ENCODE data around the gene NEDD8. TPM values are rescaled to one million over a fixed set of nuclear protein-coding genes. Genes with fewer than 3 reads are reported as not detected.
A peak's percentile ranks its signal among the peaks of the same experiment; 100 is the strongest.

The NEDD8 gene
- total RNA-seq, 1 donor from 2014 or later = 131 TPM

DNA sequence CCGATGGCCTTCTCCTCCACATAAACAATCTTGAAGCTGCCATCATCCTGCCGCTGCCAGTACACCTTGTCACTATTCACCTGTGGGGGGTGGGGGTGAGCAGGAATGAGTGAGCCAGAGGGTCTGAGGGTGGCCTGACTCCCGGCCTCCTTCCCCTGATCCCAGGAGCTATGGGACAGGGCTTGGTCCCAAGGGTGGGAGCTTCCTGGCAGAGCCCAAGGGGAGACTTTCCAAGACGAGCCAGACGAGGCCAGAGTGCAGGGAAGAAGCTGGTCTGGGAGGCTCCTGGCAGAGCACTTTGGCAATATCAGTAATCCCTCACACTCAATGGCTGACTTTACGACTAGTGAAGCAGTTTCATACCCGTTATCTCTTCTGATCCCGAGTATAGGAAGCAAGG is 23.3 kb upstream of the NEDD8 start:
- no peak for FAIRE-seq
- no peaks in the 10 kb centered on the region for H3K27me3 ChIP-seq (ENCODE audit: control insufficient read depth, insufficient read depth, low read length)

DNA sequence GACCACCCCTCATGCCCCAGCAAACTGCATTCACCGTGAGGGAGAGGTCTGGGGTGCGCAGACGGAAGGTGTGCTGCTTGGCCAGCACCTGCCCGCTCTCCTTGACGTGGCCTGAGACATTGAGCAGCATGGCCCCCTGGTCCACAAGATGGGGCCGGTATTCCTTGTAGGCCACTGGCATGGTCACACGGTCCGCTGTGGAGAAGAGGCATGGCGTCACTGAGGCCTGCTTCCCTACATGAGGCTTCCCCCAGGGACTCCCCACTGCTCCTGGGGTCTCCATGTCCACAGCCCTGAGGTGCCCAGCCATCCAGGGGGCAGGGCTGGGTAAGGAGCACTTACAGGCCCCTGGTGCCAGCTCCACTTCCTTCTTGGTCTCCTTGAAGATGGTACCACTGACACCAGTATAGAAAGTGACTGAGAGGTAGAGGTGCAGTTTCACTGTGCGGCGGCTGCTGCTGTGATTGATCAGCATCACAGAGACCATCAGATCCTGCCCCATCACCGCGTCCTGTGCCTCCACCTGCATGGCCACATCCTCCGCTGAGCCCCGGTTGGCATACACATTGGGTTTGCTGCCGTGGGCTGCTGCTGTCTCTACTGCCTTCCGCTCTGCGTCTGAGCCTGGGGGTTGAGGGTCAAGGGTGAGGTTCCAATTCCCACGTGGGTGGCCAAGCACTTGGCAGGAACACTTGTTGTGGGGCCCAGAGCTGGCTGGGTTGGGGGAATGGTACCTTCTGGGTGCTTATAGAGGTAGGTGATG is 22.6 kb upstream of the NEDD8 start:
- Histone ChIP-seq H3K27me3 (ENCODE audit: control insufficient read depth, insufficient read depth, low read length) (no peaks in the 10 kb centered on the region), H3K4me3 (ENCODE audit: low read depth, low read length) (no peak overlapping the region), H3K36me3 (ENCODE audit: control insufficient read depth, insufficient read depth, low read length) (peaks cover 44% of the 10 kb centered on the region)
- DNase-seq (ENCODE audit: low read depth) (no peak), FAIRE-seq (no peak)
- no peak for TF ChIP-seq CTCF (IDR thresholded peaks at IDR 0.05; ENCODE audit: insufficient read depth, low read length, severe bottlenecking)

More for the DNA sequence above, 23.3 kb upstream of the NEDD8 start:
- Histone ChIP-seq H3K36me3 (ENCODE audit: control insufficient read depth, insufficient read depth, low read length) (peaks cover 43% of the 10 kb centered on the region), H3K4me3 (ENCODE audit: low read depth, low read length) (no peak overlapping the region)
- no peak for DNase-seq (ENCODE audit: low read depth)
- TF ChIP-seq CTCF (IDR thresholded peaks at IDR 0.05; ENCODE audit: insufficient read depth, low read length, severe bottlenecking) = no peak

GRCh38 chr14:24253936-24254335 is 21.8 kb upstream of the NEDD8 start:
- FAIRE-seq (no peak), DNase-seq (ENCODE audit: low read depth) (no peak)
- H3K4me3 ChIP-seq (ENCODE audit: low read depth, low read length) = no peak overlapping the region
- H3K36me3 ChIP-seq (ENCODE audit: control insufficient read depth, insufficient read depth, low read length) = peaks cover 46% of the 10 kb centered on the region
- no peaks in the 10 kb centered on the region for H3K27me3 ChIP-seq (ENCODE audit: control insufficient read depth, insufficient read depth, low read length)
- TF ChIP-seq CTCF (IDR thresholded peaks at IDR 0.05; ENCODE audit: insufficient read depth, low read length, severe bottlenecking) = no peak

DNA sequence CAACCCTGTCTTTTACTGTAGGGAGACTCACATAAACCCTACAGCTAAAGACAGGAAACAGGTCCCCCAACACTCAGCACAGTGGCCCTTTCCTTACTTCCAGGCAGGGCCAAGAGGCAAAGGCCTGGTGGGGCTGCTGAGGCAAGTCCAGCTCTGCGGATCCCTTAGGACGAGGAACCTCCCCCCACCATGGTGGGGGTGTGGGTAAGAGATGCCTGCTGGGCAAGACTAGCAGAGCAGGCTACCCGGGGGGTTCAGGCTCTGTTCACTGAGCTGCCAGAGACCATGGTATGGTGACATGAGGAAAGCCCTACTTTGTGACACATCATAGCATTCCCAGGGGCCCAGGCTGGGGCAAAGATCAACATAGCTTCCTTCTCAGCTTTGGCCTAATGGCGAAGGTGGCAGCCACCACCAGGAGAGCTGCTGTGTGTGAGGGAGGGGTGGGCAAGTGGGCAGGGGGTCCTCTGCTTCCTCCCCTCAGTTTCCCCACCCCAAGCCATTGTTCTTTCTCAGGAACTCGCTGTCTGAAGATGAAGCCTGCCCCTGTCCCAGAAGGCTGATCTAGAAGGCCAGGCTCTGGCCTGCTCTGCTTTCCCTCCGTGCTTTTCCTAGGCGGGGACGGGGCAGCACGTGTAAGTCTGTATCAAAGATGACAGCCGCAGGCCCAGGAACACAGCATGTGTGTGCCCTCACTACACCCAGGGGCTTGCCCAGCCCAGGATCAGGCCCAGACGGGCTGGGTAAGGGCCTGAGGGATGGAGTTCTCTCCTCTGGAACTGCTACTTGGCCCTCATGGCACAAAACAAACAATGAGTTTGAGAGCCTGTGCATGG is 20.3 kb upstream of the NEDD8 start:
- no peak for FAIRE-seq
- Histone ChIP-seq H3K27me3 (ENCODE audit: control insufficient read depth, insufficient read depth, low read length) (no peaks in the 10 kb centered on the region), H3K4me3 (ENCODE audit: low read depth, low read length) (no peak overlapping the region), H3K36me3 (ENCODE audit: control insufficient read depth, insufficient read depth, low read length) (peaks cover 39% of the 10 kb centered on the region)
- DNase-seq (ENCODE audit: low read depth) = no peak
- no peak for TF ChIP-seq CTCF (IDR thresholded peaks at IDR 0.05; ENCODE audit: insufficient read depth, low read length, severe bottlenecking)

GRCh38 chr14:24251880-24252288 is 19.7 kb upstream of the NEDD8 start:
- H3K36me3 ChIP-seq (ENCODE audit: control insufficient read depth, insufficient read depth, low read length) = peaks cover 37% of the 10 kb centered on the region
- no peak for TF ChIP-seq CTCF (IDR thresholded peaks at IDR 0.05; ENCODE audit: insufficient read depth, low read length, severe bottlenecking)
- DNase-seq (ENCODE audit: low read depth) (peak; percentile 51), FAIRE-seq (no peak)
- H3K27me3 ChIP-seq (ENCODE audit: control insufficient read depth, insufficient read depth, low read length) = no peaks in the 10 kb centered on the region
- no peak overlapping the region for H3K4me3 ChIP-seq (ENCODE audit: low read depth, low read length)
